HL-60 (cell line): ENCODE measurements around the gene PSAT1.
"Not testable (repeated sequence)": the region's sequence is repeated elsewhere in the genome, so short reads cannot be mapped to it uniquely, and the experiment has no call there.

Experiments used
- CTCF ChIP-seq: IDR thresholded peaks from one replicate; pipeline ENCODE4 v1.5.1; 2011; ENCODE audit warnings: low read length, control low read depth, inconsistent platforms; ENCODE audit not compliant: insufficient read depth
- REST ChIP-seq: IDR thresholded peaks from 2 replicates; pipeline ENCODE4 v1.6.1; 2012; ENCODE audit warnings: low read depth; ENCODE audit not compliant: insufficient replicate concordance

- not testable (repeated sequence) for TF ChIP-seq CTCF, REST
Observed at GRCh38 chr9:78284181-78284580, 12.7 kb upstream of the PSAT1 start.
